Measurements from ENCODE around the gene PRCC.

- no peak for TF ChIP-seq ZNF274 (IDR thresholded peaks at IDR 0.05; ENCODE audit: low read depth, low read length)
- TF ChIP-seq YY1 (IDR thresholded peaks at IDR 0.05; ENCODE audit: insufficient read depth, insufficient read length) = no peak
- no peak for TF ChIP-seq SUZ12 (IDR thresholded peaks at IDR 0.05; ENCODE audit: extremely low read depth, insufficient read depth, insufficient read length)
These were observed 28.0 kb downstream of the PRCC start for GRCh38 chr1:156795374-156795733.
